ENCODE results near the gene BORA.

GRCh38 chr13:72678312-72678711 lies 49.4 kb upstream of the BORA start:
- TF ChIP-seq EZH2 (IDR thresholded peaks at IDR 0.05) (no peak), POLR2AphosphoS5 (IDR thresholded peaks at IDR 0.05; ENCODE audit: borderline replicate concordance, low read depth, low read length) (no peak), FOXP2 (optimal IDR thresholded peaks at IDR 0.05; ENCODE audit: control extremely low read depth, extremely low read length, insufficient read depth) (no peak)
